Mammary epithelial cell (primary cell): ENCODE measurements around the gene DMD.

Source experiments
- EZH2 ChIP-seq: IDR thresholded peaks from 2 replicates; pipeline ENCODE4 v1.6.1; 2012; ENCODE audit warnings: low read length, inconsistent platforms, borderline replicate concordance
- TF ChIP-seq, protein P1 (sequence below), 2 donors: IDR thresholded peaks in 1 of 2; conservative IDR thresholded peaks in 1 of 2; 2 replicates each; pipeline ENCODE4 v1.5.1; 2011 to 2012; ENCODE audit warnings: inconsistent platforms in 2 of 2, low read length in 2 of 2, mild to moderate bottlenecking in 2 of 2, control low read depth in 1 of 2, low read depth in 1 of 2; ENCODE audit not compliant: insufficient read depth in 1 of 2; ENCODE audit errors: extremely low read depth in 1 of 2

DNA sequence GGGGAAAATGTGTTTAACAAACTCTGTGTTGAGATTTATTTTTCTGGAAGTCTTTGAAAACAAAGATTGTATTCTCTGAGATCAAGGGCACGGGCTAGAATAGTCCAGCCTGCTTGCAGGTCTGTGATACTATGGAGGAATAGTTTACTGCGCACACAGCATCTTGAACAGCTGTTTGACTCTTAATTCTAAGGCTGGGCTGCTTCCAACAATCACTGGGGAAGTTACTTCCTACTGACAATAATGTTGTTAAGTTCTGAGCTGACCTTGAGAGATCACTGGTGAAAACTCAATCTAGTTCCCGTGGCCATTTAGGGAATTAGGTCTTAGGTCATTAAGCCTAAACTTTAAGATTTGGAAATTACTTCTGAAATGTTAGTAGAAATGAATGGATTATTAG lies 1723.4 kb downstream of the DMD start:
- TF ChIP-seq, protein P1, sequence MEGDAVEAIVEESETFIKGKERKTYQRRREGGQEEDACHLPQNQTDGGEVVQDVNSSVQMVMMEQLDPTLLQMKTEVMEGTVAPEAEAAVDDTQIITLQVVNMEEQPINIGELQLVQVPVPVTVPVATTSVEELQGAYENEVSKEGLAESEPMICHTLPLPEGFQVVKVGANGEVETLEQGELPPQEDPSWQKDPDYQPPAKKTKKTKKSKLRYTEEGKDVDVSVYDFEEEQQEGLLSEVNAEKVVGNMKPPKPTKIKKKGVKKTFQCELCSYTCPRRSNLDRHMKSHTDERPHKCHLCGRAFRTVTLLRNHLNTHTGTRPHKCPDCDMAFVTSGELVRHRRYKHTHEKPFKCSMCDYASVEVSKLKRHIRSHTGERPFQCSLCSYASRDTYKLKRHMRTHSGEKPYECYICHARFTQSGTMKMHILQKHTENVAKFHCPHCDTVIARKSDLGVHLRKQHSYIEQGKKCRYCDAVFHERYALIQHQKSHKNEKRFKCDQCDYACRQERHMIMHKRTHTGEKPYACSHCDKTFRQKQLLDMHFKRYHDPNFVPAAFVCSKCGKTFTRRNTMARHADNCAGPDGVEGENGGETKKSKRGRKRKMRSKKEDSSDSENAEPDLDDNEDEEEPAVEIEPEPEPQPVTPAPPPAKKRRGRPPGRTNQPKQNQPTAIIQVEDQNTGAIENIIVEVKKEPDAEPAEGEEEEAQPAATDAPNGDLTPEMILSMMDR (conservative IDR thresholded peaks at IDR 0.05 in 1 of 2, IDR thresholded peaks at IDR 0.05 in 1 of 2; ENCODE audit: extremely low read depth in 1 of 2, insufficient read depth in 1 of 2, low read depth in 1 of 2, low read length in 2 of 2), result no peak
- TF ChIP-seq EZH2, result no peak
